ENCODE results near the gene LRRTM1. TPM values are rescaled to one million over a fixed set of nuclear protein-coding genes. Genes with fewer than 3 reads are reported as not detected.

Gene LRRTM1
- total and polyA plus RNA-seq, 2 of the 4 experiments (the other 2 are of a cell fraction): not detected

DNA sequence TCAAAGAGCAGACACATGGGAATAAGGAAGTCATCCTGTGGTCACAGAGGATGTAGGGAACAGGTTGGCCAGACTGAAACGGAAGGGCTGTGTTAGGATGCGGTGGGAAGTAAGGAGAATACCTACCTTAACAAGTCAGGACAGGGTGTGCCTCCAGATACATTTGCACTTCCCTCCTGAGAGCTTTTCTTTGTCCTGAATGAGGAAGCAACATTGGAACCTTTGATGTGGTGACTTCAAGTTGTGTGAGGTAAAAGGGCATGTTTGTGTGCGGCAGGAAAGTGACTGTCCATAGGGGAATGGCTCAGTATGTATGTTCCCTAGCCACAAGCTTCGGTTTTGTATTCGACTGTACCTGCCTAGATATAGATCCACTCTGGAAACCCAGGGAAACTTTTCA, 24.9 kb upstream of the LRRTM1 start:
- Histone ChIP-seq H3K79me1 (ENCODE audit: low read depth in 1 of 2, low read length in 2 of 2) (no peaks in the 10 kb centered on the region), H4K8ac (ENCODE audit: low read depth in 2 of 2, low read length in 2 of 2) (no peak overlapping the region), H3K14ac (replicated peaks; ENCODE audit: low read depth, low read length) (no peak overlapping the region), H2BK5ac (ENCODE audit: low read depth, low read length, poor library complexity, severe bottlenecking) (no peak overlapping the region), H3K56ac (ENCODE audit: extremely low read depth, insufficient read depth, low read length) (no peak overlapping the region), H3K4me3 (ENCODE audit: insufficient read depth, low read depth, low read length) (no peak overlapping the region), H2AK5ac (ENCODE audit: low read depth, low read length) (no peak overlapping the region), H3K4ac (ENCODE audit: low read depth, low read length) (no peak overlapping the region), H2BK15ac (ENCODE audit: low read depth, low read length) (no peak overlapping the region), H3K23ac (ENCODE audit: low read depth, low read length) (no peak overlapping the region), H2AK9ac (replicated peaks; ENCODE audit: low read depth, low read length, poor library complexity) (no peak overlapping the region), H4K5ac (ENCODE audit: low read depth, low read length) (no peak overlapping the region), H3K4me1 (ENCODE audit: control insufficient read depth, insufficient read depth, low read length) (no peaks in the 10 kb centered on the region), H3K4me2 (ENCODE audit: low read depth, low read length) (no peak overlapping the region), H3K9me3 (ENCODE audit: control insufficient read depth, insufficient read depth, low read length) (no peaks in the 10 kb centered on the region), H4K91ac (ENCODE audit: insufficient read depth, low read depth, low read length) (no peak overlapping the region), H3K27me3 (ENCODE audit: control insufficient read depth, insufficient read depth, low read length) (no peaks in the 10 kb centered on the region), H3K9me1 (ENCODE audit: insufficient read depth, low read length) (no peaks in the 10 kb centered on the region), H3K27ac (ENCODE audit: insufficient read depth, low read length) (no peak overlapping the region), H2BK120ac (ENCODE audit: low read depth, low read length) (no peak overlapping the region), H3K9ac (ENCODE audit: low read depth, low read length) (no peak overlapping the region), H2BK20ac (ENCODE audit: low read depth, low read length) (no peak overlapping the region), H2AFZ (replicated peaks; ENCODE audit: low read length, poor library complexity) (no peak overlapping the region), H4K20me1 (ENCODE audit: insufficient read depth, low read length) (no peaks in the 10 kb centered on the region), H3K18ac (ENCODE audit: low read depth, low read length) (no peak overlapping the region), H3K36me3 (ENCODE audit: control insufficient read depth, insufficient read depth, low read length) (no peaks in the 10 kb centered on the region)
- intact Hi-C loops (cut with micrococcal nuclease) (loop anchor here (10.0 kb wide), 1 partner anchor 395 kb away; no protein-coding TSS in a partner anchor), in situ Hi-C loops (cut with MboI; ENCODE audit: low sequenced_read_pairs) (loop anchor here (10.0 kb wide), 1 partner anchor 175 kb away; no protein-coding TSS in a partner anchor), dilution Hi-C loops (cut with HindIII; ENCODE audit: low sequenced_read_pairs, unreplicated experiment) (no loop called here)
- TF ChIP-seq SMC3 (IDR thresholded peaks at IDR 0.05; ENCODE audit: low read depth, low read length): no peak
- no peak for TF ChIP-seq NFE2L2 (IDR thresholded peaks at IDR 0.05; ENCODE audit: low read depth, low read length)
- TF ChIP-seq CTCF (conservative IDR thresholded peaks at IDR 0.05; ENCODE audit: low read depth, low read length): no peak
- no peak for TF ChIP-seq FOS (IDR thresholded peaks at IDR 0.05; ENCODE audit: low read depth, low read length)
- no peak for TF ChIP-seq BHLHE40 (IDR thresholded peaks at IDR 0.05; ENCODE audit: low read depth, low read length)
- no peak for TF ChIP-seq MAZ (IDR thresholded peaks at IDR 0.05; ENCODE audit: borderline replicate concordance, low read depth, low read length)
- POLR2A ChIA-PET (ENCODE audit: unreplicated experiment): no interaction called here
- DNase-seq (no peak), ATAC-seq (ENCODE audit: low read depth) (no peak)
- WGBS, 2 experiments (ENCODE audit: extremely low coverage in 2 of 2, insufficient read length in 1 of 2): no CpG with 5 or more reads among the region's 5 CpGs
- BruUV-seq (replicated peaks): no TSS peak
- CTCF ChIA-PET: no interaction called here

Measured in IMR-90 (cell line).